ENCODE data around the gene PITRM1. TPM values are rescaled to one million over a fixed set of nuclear protein-coding genes. Genes with fewer than 3 reads are reported as not detected.
"Not testable (repeated sequence)": the region's sequence is repeated elsewhere in the genome, so short reads cannot be mapped to it uniquely, and the experiment has no call there.

The PITRM1 gene
- total RNA-seq: 71.8 to 95.0 TPM (median 84.9 TPM) in 3 replicates
- long read RNA-seq, transcript PITRM1-201 (27 exons, 3,450 nt): major isoform, 116 of 145 reads
- long read RNA-seq, partial matches to known transcripts: 12 of 145 reads
- long read RNA-seq, other reads (novel, unspliced or antisense): 13 of 145 reads

DNA sequence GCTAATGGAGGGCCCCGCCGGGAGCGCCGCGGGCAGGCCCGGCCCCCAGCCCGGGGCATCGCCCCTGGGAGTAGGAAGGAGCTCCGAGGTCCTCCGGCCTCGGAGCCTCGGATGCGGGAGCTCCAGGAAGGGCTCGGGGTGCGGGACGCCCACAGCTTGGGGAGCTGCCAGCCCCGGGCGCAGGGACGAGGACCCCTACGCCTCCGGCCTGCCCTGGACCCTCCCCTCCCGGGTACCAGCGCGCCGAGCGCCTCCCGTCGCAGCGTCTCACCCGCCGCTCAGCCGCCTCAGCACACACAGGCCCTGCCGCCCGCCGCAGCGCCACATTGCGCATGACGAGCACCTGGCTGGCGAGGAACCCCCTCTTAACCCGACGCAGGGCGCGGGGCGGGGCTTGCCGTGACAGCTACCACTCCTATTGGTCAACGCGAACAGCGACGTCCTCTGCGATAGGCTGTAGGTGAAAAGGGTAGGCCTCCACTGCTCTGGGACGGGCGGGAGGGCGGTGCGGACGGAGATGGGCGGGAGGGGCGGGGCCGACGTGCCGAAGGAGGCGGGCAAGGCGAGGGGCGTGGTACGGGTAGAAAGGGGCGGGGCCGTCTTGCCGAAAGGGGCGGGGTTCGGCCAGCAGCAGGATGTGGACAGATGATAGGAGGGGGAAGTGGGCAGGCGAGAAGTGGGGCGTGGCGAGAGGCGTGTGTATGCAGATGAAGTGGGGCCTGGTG lies at the start of gene PITRM1:
TSS of gene PITRM1 (minus strand) at position 337 of the 725 bp plus-strand sequence. CDS start at position 327, 10 bp downstream.
- Mint-ChIP-seq H3K27me3 (ENCODE audit: low read depth) (no peaks in the 10 kb centered on the region), H3K4me1 (ENCODE audit: low read depth) (peaks cover 26% of the 10 kb centered on the region), H3K36me3 (ENCODE audit: low read depth) (peaks cover 6% of the 10 kb centered on the region), H3K4me3 (ENCODE audit: unreplicated experiment) (peak within 1 kb of the TSS; percentile 90), H3K27ac (ENCODE audit: unreplicated experiment) (peak within 1 kb of the TSS; percentile 93), H3K9me3 (ENCODE audit: low read depth) (no peaks in the 10 kb centered on the region)
- TF ChIP-seq, protein P1, sequence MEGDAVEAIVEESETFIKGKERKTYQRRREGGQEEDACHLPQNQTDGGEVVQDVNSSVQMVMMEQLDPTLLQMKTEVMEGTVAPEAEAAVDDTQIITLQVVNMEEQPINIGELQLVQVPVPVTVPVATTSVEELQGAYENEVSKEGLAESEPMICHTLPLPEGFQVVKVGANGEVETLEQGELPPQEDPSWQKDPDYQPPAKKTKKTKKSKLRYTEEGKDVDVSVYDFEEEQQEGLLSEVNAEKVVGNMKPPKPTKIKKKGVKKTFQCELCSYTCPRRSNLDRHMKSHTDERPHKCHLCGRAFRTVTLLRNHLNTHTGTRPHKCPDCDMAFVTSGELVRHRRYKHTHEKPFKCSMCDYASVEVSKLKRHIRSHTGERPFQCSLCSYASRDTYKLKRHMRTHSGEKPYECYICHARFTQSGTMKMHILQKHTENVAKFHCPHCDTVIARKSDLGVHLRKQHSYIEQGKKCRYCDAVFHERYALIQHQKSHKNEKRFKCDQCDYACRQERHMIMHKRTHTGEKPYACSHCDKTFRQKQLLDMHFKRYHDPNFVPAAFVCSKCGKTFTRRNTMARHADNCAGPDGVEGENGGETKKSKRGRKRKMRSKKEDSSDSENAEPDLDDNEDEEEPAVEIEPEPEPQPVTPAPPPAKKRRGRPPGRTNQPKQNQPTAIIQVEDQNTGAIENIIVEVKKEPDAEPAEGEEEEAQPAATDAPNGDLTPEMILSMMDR (IDR thresholded peaks at IDR 0.05): no peak
- DNase-seq (ENCODE audit: low spot score): peak; percentile 99

GRCh38 chr10:3222068-3222467 lies 49.5 kb upstream of the PITRM1 start:
- Mint-ChIP-seq H3K9me3 (ENCODE audit: low read depth) (peaks cover 2% of the 10 kb centered on the region), H3K27me3 (ENCODE audit: low read depth) (no peaks in the 10 kb centered on the region), H3K4me3 (ENCODE audit: unreplicated experiment) (no peak overlapping the region), H3K27ac (ENCODE audit: unreplicated experiment) (no peak overlapping the region), H3K4me1 (ENCODE audit: low read depth) (peaks cover 9% of the 10 kb centered on the region), H3K36me3 (ENCODE audit: low read depth) (no peaks in the 10 kb centered on the region)
- DNase-seq (ENCODE audit: low spot score): no peak
- TF ChIP-seq, protein P1 (IDR thresholded peaks at IDR 0.05): peak; percentile 67

- not testable (repeated sequence) for H3K4me3 Mint-ChIP-seq (ENCODE audit: unreplicated experiment)
Measured at GRCh38 chr10:3221601-3222000, 49.0 kb upstream of the PITRM1 start.

DNA sequence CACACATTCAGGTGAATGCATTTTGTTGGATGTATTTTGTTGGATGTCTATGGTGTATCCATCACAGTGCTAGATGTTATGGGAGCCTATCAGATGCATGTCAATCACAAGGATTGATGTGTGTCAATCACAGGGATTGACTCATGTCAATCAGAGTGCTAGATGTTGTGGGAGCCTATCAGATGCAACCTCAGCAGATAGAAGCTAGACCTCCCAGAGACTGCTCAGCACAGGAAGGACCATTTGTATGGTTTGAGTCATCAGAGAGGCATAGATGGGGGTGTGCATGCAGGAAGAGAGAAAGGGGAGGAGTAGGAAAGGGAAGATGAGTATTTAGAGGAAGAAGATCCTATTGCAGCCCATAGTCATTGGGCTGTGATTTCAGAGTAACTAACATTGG lies 48.3 kb upstream of the PITRM1 start:
- TF ChIP-seq, protein P1 (IDR thresholded peaks at IDR 0.05): no peak
- peaks cover 9% of the 10 kb centered on the region for H3K4me1 Mint-ChIP-seq (ENCODE audit: low read depth)
- no peaks in the 10 kb centered on the region for H3K27me3 Mint-ChIP-seq (ENCODE audit: low read depth)
- peak overlapping the region; percentile 30 for H3K27ac Mint-ChIP-seq (ENCODE audit: unreplicated experiment)
- no peaks in the 10 kb centered on the region for H3K36me3 Mint-ChIP-seq (ENCODE audit: low read depth)
- no peak overlapping the region for H3K4me3 Mint-ChIP-seq (ENCODE audit: unreplicated experiment)
- peaks cover 2% of the 10 kb centered on the region for H3K9me3 Mint-ChIP-seq (ENCODE audit: low read depth)
- no peak for DNase-seq (ENCODE audit: low spot score)

More at GRCh38 chr10:3221601-3222000, 49.0 kb upstream of the PITRM1 start:
- not testable (repeated sequence) for H3K4me1 Mint-ChIP-seq (ENCODE audit: low read depth); H3K36me3 Mint-ChIP-seq (ENCODE audit: low read depth); H3K9me3 Mint-ChIP-seq (ENCODE audit: low read depth); DNase-seq (ENCODE audit: low spot score); H3K27me3 Mint-ChIP-seq (ENCODE audit: low read depth)
- peak overlapping the region; percentile 29 for H3K27ac Mint-ChIP-seq (ENCODE audit: unreplicated experiment)

- H3K36me3 Mint-ChIP-seq (ENCODE audit: low read depth); H3K4me3 Mint-ChIP-seq (ENCODE audit: unreplicated experiment); H3K4me1 Mint-ChIP-seq (ENCODE audit: low read depth); DNase-seq (ENCODE audit: low spot score); H3K27me3 Mint-ChIP-seq (ENCODE audit: low read depth); H3K9me3 Mint-ChIP-seq (ENCODE audit: low read depth); H3K27ac Mint-ChIP-seq (ENCODE audit: unreplicated experiment): not testable (repeated sequence)
Measured at GRCh38 chr10:3219021-3219628, 46.5 kb upstream of the PITRM1 start.

GRCh38 chr10:3217853-3218252 lies 45.3 kb upstream of the PITRM1 start:
- Mint-ChIP-seq H3K9me3 (ENCODE audit: low read depth) (peaks cover 2% of the 10 kb centered on the region), H3K4me1 (ENCODE audit: low read depth) (peaks cover 9% of the 10 kb centered on the region), H3K27me3 (ENCODE audit: low read depth) (no peaks in the 10 kb centered on the region), H3K27ac (ENCODE audit: unreplicated experiment) (no peak overlapping the region), H3K36me3 (ENCODE audit: low read depth) (no peaks in the 10 kb centered on the region), H3K4me3 (ENCODE audit: unreplicated experiment) (no peak overlapping the region)
- TF ChIP-seq, protein P1 (IDR thresholded peaks at IDR 0.05): no peak
- DNase-seq (ENCODE audit: low spot score): no peak

Measured in chondrocyte (in vitro differentiated cells).